A549 (cell line): ENCODE results near the gene FUBP1. TPM values are rescaled to one million over a fixed set of nuclear protein-coding genes. Genes with fewer than 3 reads are reported as not detected.

ENCODE experiments used
- ATAC-seq, 2 experiments: fragments of 200-7000 bp in 1 of 2; fragments of >200 bp in 1 of 2; cut with Nextera tagmentation in 1 of 2; cut with Tn5 transposase in 1 of 2; 3 replicates each; pipeline versions ENCODE4 v1.8.0 to v1.9.1; 2018 to 2020; ENCODE audit warnings: mild to moderate bottlenecking in 1 of 2, moderate library complexity in 1 of 2
- CTCF ChIA-PET: fragments of 300-600 bp; sonication (Branson Sonifier 250); formaldehyde crosslinking; extraction: SDS; loops from one replicate; lab custom pipeline; 2021; ENCODE audit warnings: antibody characterized with exemption, inconsistent platforms; lab: Yijun Ruan, JAX
- POLR2A ChIA-PET: fragments of 350-600 bp; formaldehyde crosslinking; extraction: SDS; loops from one replicate; lab custom pipeline; 2021; ENCODE audit warnings: antibody characterized with exemption, inconsistent platforms; lab: Yijun Ruan, JAX
- DNase-seq, 2 experiments: peaks; one replicate each; pipeline versions ENCODE4 v3.0.0 to v3.0.0-alpha.2; 2011 to 2016; ENCODE audit warnings: low read depth in 1 of 2, low spot score in 1 of 2
- FAIRE-seq: peaks from 2 replicates; lab custom pipeline; 2011; peaks lifted over from hg19 to GRCh38; lab: Jason Lieb, UNC
- H3K27ac ChIP-seq, 2 experiments: fragments of >200 bp; sonication (Bioruptor Twin); formaldehyde crosslinking; 3 replicates each; pipeline ENCODE4 v1.5.1; 2016 to 2017
- H3K4me1 ChIP-seq: fragments of >200 bp; sonication (Bioruptor Twin); formaldehyde crosslinking; 3 replicates; pipeline ENCODE4 v1.6.1; 2016
- H3K4me2 ChIP-seq: fragments of >200 bp; sonication (Bioruptor Twin); formaldehyde crosslinking; 3 replicates; pipeline ENCODE4 v1.6.1; 2016
- H3K4me3 ChIP-seq: fragments of >200 bp; sonication (Bioruptor Twin); formaldehyde crosslinking; 3 replicates; pipeline ENCODE4 v1.5.1; 2016
- H3K9me3 ChIP-seq: fragments of >200 bp; sonication (Bioruptor Twin); formaldehyde crosslinking; 3 replicates; pipeline ENCODE4 v1.6.1; 2016
- BCL3 ChIP-seq: fragments of >200 bp; sonication (Bioruptor Twin); formaldehyde crosslinking; IDR thresholded peaks from 3 replicates; pipeline ENCODE4 v1.6.1; 2016
- CHD4 ChIP-seq: fragments of 200-600 bp; sonication (generic); IDR thresholded peaks from 2 replicates; pipeline ENCODE4 v1.6.1; 2016; ENCODE audit warnings: antibody characterized with exemption, mild to moderate bottlenecking, borderline replicate concordance
- EP300 ChIP-seq, 2 experiments: fragments of >200 bp; sonication (Bioruptor Twin); formaldehyde crosslinking; IDR thresholded peaks; 2 replicates in 1 of 2; 3 replicates in 1 of 2; pipeline ENCODE4 v1.6.1; 2016 to 2017
- FOSB ChIP-seq: fragments of 250-450 bp; sonication (Bioruptor Pico); IDR thresholded peaks from 2 replicates; pipeline ENCODE4 v1.5.0; 2020; ENCODE audit warnings: mild to moderate bottlenecking, moderate library complexity
- FOSL2 ChIP-seq, 2 experiments: fragments of 450-650 bp in 1 of 2; fragments of >200 bp in 1 of 2; sonication (Bioruptor Twin) in 1 of 2; formaldehyde crosslinking; IDR thresholded peaks; 2 replicates each; pipeline versions ENCODE4 v1.5.0 to v1.6.1; 2016 to 2020; ENCODE audit warnings: mild to moderate bottlenecking in 1 of 2, moderate library complexity in 1 of 2
- HEYL ChIP-seq: fragments of 250-450 bp; sonication (Bioruptor Pico); IDR thresholded peaks from 2 replicates; pipeline ENCODE4 v1.8.0; 2021; ENCODE audit warnings: mild to moderate bottlenecking, moderate library complexity
- JUNB ChIP-seq: fragments of >200 bp; sonication (Bioruptor Twin); formaldehyde crosslinking; IDR thresholded peaks from 2 replicates; pipeline ENCODE4 v1.6.1; 2016
- NPAS2 ChIP-seq: fragments of 250-450 bp; sonication (Bioruptor Pico); IDR thresholded peaks from 2 replicates; pipeline ENCODE4 v1.8.0; 2022; ENCODE audit warnings: mild to moderate bottlenecking, moderate library complexity, borderline replicate concordance
- RCOR1 ChIP-seq: fragments of 150-350 bp; IDR thresholded peaks from 2 replicates; pipeline ENCODE4 v1.6.1; 2014; ENCODE audit warnings: antibody characterized with exemption, low read length, low read depth
- RNF2 ChIP-seq: fragments of 200-600 bp; sonication (generic); IDR thresholded peaks from 2 replicates; pipeline ENCODE4 v1.6.1; 2016; ENCODE audit warnings: low read depth, mild to moderate bottlenecking, antibody characterized with exemption, moderate library complexity, borderline replicate concordance
- ZC3H11A ChIP-seq: fragments of 450-650 bp; IDR thresholded peaks from 2 replicates; pipeline ENCODE4 v1.6.1; 2014; ENCODE audit warnings: antibody characterized with exemption, mild to moderate bottlenecking
- ZNF302 ChIP-seq: fragments of 250-450 bp; sonication (Bioruptor Pico); IDR thresholded peaks from 2 replicates; pipeline ENCODE4 v1.9.0; 2021; ENCODE audit warnings: inconsistent platforms, mild to moderate bottlenecking, moderate library complexity
- WGBS: methylation state at CpG from one replicate; pipeline ENCODE4 v1.1.6; 2017; ENCODE audit errors: missing lambda C conversion rate; 5-methylcytosine and 5-hydroxymethylcytosine counted together
- polyA plus RNA-seq, 4 experiments: library from polyadenylated mRNA; depleted of rRNA in 3 of 4; stranded (reverse); fragments of >200 nt; fragmentation: RNase III in 1 of 4; extraction: RNeasy Plus Mini Kit Qiagen cat#74134 plus additional on column Dnase treatment in 1 of 4; gene quantifications; 2 replicates in 3 of 4; 3 replicates in 1 of 4; pipeline ENCODE4 v1.2.3, GENCODE V29; 2011 to 2017
- TF ChIP-seq, protein P1 (sequence below): fragments of 250-450 bp; sonication (Bioruptor Pico); IDR thresholded peaks from 2 replicates; pipeline ENCODE4 v1.5.0; 2021; ENCODE audit warnings: mild to moderate bottlenecking, moderate library complexity, borderline replicate concordance
- TF ChIP-seq, protein P2 (sequence below): IDR thresholded peaks from 2 replicates; pipeline ENCODE4 v1.6.1; 2012

The FUBP1 gene
- polyA plus RNA-seq, 2 of the 4 experiments (the other 2 are of a cell fraction): 128 to 183 TPM

GRCh38 chr1:77938651-77939050 is 40.2 kb downstream of the FUBP1 start:
- CTCF ChIA-PET: interaction anchor here (1.8 kb wide), 1 partner anchor 175 kb away, joined by 3 read pairs; no protein-coding TSS in a partner anchor
- Histone ChIP-seq H3K4me1 (peaks cover 4% of the 10 kb centered on the region; the same call in 1 of the 3 replicates), H3K27ac (no peak overlapping the region), H3K9me3 (no peaks in the 10 kb centered on the region), H3K4me3 (no peak overlapping the region), H3K4me2 (no peak overlapping the region)
- FAIRE-seq (no peak), DNase-seq (no peak), ATAC-seq (no peak)
- POLR2A ChIA-PET: no interaction called here
- no peak for TF ChIP-seq FOSL2 (IDR thresholded peaks at IDR 0.05)
- TF ChIP-seq FOSL2 (CRISPR knock-in tag; IDR thresholded peaks at IDR 0.05): no peak
- no peak for TF ChIP-seq ZNF302
- TF ChIP-seq JUNB: no peak
- no peak for TF ChIP-seq CHD4
- TF ChIP-seq NPAS2 (CRISPR knock-in tag): no peak
- no peak for TF ChIP-seq ZC3H11A
- no peak for TF ChIP-seq HEYL (CRISPR knock-in tag)

- DNase-seq: no peak
- Histone ChIP-seq H3K4me3 (no peak overlapping the region), H3K9me3 (no peaks in the 10 kb centered on the region), H3K4me1 (peaks cover 1% of the 10 kb centered on the region; the same call in 1 of the 3 replicates)
- ChIA-PET POLR2A (no interaction called here), CTCF (no interaction called here)
- TF ChIP-seq BCL3 (no peak), JUNB (no peak), EP300 (IDR thresholded peaks at IDR 0.05) (no peak), FOSB (CRISPR knock-in tag) (no peak)
- TF ChIP-seq, protein P1, sequence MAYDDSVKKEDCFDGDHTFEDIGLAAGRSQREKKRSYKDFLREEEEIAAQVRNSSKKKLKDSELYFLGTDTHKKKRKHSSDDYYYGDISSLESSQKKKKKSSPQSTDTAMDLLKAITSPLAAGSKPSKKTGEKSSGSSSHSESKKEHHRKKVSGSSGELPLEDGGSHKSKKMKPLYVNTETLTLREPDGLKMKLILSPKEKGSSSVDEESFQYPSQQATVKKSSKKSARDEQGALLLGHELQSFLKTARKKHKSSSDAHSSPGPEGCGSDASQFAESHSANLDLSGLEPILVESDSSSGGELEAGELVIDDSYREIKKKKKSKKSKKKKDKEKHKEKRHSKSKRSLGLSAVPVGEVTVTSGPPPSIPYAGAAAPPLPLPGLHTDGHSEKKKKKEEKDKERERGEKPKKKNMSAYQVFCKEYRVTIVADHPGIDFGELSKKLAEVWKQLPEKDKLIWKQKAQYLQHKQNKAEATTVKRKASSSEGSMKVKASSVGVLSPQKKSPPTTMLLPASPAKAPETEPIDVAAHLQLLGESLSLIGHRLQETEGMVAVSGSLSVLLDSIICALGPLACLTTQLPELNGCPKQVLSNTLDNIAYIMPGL (CRISPR knock-in tag): no peak
- TF ChIP-seq, all 56 proteins: peak for 0
- ATAC-seq (no peak), FAIRE-seq (no peak)
- Histone ChIP-seq H3K4me2 (no peak overlapping the region), H3K27ac (no peak overlapping the region)
- WGBS: 94% methylated on average over 2 of the region's 2 CpGs
Observed at GRCh38 chr1:77929806-77930205, 49.1 kb downstream of the FUBP1 start.

GRCh38 chr1:77927414-77927813 is 51.5 kb downstream of the FUBP1 start:
- Histone ChIP-seq H3K4me3 (no peak overlapping the region), H3K4me1 (no peaks in the 10 kb centered on the region), H3K27ac (no peak overlapping the region), H3K9me3 (no peaks in the 10 kb centered on the region), H3K4me2 (no peak overlapping the region)
- no peak for FAIRE-seq
- TF ChIP-seq RCOR1 (no peak), RNF2 (no peak)
- TF ChIP-seq, protein P2, sequence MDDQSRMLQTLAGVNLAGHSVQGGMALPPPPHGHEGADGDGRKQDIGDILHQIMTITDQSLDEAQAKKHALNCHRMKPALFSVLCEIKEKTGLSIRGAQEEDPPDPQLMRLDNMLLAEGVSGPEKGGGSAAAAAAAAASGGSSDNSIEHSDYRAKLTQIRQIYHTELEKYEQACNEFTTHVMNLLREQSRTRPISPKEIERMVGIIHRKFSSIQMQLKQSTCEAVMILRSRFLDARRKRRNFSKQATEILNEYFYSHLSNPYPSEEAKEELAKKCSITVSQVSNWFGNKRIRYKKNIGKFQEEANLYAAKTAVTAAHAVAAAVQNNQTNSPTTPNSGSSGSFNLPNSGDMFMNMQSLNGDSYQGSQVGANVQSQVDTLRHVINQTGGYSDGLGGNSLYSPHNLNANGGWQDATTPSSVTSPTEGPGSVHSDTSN: no peak
- TF ChIP-seq, protein P1 (CRISPR knock-in tag): no peak
- ChIA-PET CTCF (no interaction called here), POLR2A (no interaction called here)
- 96% methylated on average over 4 of the region's 4 CpGs for WGBS
- no peak for DNase-seq
- ATAC-seq: no peak
